ENCODE measurements around the gene ARHGEF6.
"Not testable (repeated sequence)": the region's sequence is repeated elsewhere in the genome, so short reads cannot be mapped to it uniquely, and the experiment has no call there.

DNA sequence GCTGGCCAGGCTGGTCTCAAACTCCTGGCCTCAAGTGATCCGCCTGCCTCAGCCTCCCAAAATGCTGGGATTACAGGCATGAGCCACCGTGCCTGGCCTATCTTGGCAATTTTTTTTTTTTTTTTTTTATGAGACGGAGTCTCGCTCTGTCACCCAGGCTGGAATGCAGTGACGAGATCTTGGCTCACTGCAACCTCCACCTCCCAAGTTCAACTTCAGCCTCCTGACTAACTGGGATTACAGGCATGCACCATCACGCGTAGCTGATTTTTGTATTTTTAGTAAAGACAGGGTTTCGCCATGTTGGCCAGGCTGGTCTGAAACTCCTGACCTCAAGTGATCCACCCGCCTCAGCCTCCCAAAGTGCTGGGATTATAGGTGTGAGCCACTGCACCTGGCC is 39.0 kb upstream of the ARHGEF6 start:
- not testable (repeated sequence) for TF ChIP-seq POLR2A (IDR thresholded peaks at IDR 0.05)
- TF ChIP-seq, protein P1, sequence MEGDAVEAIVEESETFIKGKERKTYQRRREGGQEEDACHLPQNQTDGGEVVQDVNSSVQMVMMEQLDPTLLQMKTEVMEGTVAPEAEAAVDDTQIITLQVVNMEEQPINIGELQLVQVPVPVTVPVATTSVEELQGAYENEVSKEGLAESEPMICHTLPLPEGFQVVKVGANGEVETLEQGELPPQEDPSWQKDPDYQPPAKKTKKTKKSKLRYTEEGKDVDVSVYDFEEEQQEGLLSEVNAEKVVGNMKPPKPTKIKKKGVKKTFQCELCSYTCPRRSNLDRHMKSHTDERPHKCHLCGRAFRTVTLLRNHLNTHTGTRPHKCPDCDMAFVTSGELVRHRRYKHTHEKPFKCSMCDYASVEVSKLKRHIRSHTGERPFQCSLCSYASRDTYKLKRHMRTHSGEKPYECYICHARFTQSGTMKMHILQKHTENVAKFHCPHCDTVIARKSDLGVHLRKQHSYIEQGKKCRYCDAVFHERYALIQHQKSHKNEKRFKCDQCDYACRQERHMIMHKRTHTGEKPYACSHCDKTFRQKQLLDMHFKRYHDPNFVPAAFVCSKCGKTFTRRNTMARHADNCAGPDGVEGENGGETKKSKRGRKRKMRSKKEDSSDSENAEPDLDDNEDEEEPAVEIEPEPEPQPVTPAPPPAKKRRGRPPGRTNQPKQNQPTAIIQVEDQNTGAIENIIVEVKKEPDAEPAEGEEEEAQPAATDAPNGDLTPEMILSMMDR (IDR thresholded peaks at IDR 0.05), result not testable (repeated sequence)
